Prostate gland (tissue), 2 donors: Measurements from ENCODE around the gene EFR3B. TPM values are rescaled to one million over a fixed set of nuclear protein-coding genes. Genes with fewer than 3 reads are reported as not detected.

Experiments used
- DNase-seq: peaks from one replicate; pipeline ENCODE4 v3.0.0-alpha.2; 2019; ENCODE audit warnings: low spot score
- H3K27ac ChIP-seq, 2 donors: fragments of 200-600 bp; sonication (generic); 2 replicates each; pipeline ENCODE4 v1.5.1; 2017 to 2019
- H3K27me3 ChIP-seq: fragments of 200-600 bp; sonication (generic); replicated peaks from 2 replicates; pipeline ENCODE4 v1.5.1; 2019; ENCODE audit not compliant: insufficient read depth
- H3K36me3 ChIP-seq, 2 donors: fragments of 200-600 bp; sonication (generic); 1 replicate in 1 of 2; 2 replicates in 1 of 2; pipeline versions ENCODE4 v1.5.1 to v1.8.1; 2017 to 2019
- H3K4me1 ChIP-seq: fragments of 200-600 bp; sonication (generic); replicated peaks from 2 replicates; pipeline ENCODE4 v1.5.1; 2019
- H3K4me3 ChIP-seq, 2 donors: fragments of 200-600 bp; sonication (generic); 2 replicates each; pipeline ENCODE4 v1.5.1; 2017 to 2019
- H3K9me3 ChIP-seq: fragments of 200-600 bp; sonication (generic); 2 replicates; pipeline ENCODE4 v1.5.1; 2017
- POLR2A ChIP-seq: fragments of 450-650 bp; IDR thresholded peaks from one replicate; pipeline ENCODE4 v1.6.1; 2016; ENCODE audit warnings: antibody characterized with exemption, mild to moderate bottlenecking
- POLR2AphosphoS5 ChIP-seq: sonication (generic); formaldehyde crosslinking; IDR thresholded peaks from one replicate; pipeline ENCODE4 v1.6.1; 2017; ENCODE audit warnings: antibody characterized with exemption
- WGBS: methylation state at CpG from one replicate; pipeline ENCODE4 v1.1.5; 2018; 5-methylcytosine and 5-hydroxymethylcytosine counted together
- intact Hi-C: fragments of 100-400 bp; cut with DNase I; formaldehyde crosslinking; loops from one replicate; pipeline ENCODE4 v1.14.2; 2022
- total RNA-seq, 2 donors: library from RNA; depleted of rRNA; stranded (reverse); fragments of >200 nt; gene quantifications; one replicate each; pipeline ENCODE4 v1.1.0, GENCODE V29; 2016
- TF ChIP-seq, protein P1 (sequence below), 4 experiments: fragments of 200-600 bp in 2 of 4; fragments of 450-650 bp in 2 of 4; sonication (generic) in 2 of 4; IDR thresholded peaks; 1 replicate in 3 of 4; 2 replicates in 1 of 4; pipeline ENCODE4 v1.5.1; 2016 to 2019; ENCODE audit warnings: antibody characterized with exemption in 4 of 4, mild to moderate bottlenecking in 2 of 4, moderate library complexity in 2 of 4

Gene EFR3B
- total RNA-seq, 2 donors from 2014 or later, result 0.14 to 1.6 TPM

GRCh38 chr2:25042321-25043240 lies 705 bp downstream of the EFR3B start:
- H3K4me3 ChIP-seq, result peak overlapping the region; percentile 53 to 58
- intact Hi-C loops, result loop anchor here (5.0 kb wide), 2 partner anchors 70 to 85 kb away; partner anchors contain the start of gene DNAJC27
- no peaks in the 10 kb centered on the region for H3K36me3 ChIP-seq
- H3K27ac ChIP-seq, result peak overlapping the region in 1 of 2 donors; percentile 48
- H3K9me3 ChIP-seq, result no peaks in the 10 kb centered on the region
- TF ChIP-seq POLR2A (no peak), POLR2AphosphoS5 (no peak)
- TF ChIP-seq, protein P1, sequence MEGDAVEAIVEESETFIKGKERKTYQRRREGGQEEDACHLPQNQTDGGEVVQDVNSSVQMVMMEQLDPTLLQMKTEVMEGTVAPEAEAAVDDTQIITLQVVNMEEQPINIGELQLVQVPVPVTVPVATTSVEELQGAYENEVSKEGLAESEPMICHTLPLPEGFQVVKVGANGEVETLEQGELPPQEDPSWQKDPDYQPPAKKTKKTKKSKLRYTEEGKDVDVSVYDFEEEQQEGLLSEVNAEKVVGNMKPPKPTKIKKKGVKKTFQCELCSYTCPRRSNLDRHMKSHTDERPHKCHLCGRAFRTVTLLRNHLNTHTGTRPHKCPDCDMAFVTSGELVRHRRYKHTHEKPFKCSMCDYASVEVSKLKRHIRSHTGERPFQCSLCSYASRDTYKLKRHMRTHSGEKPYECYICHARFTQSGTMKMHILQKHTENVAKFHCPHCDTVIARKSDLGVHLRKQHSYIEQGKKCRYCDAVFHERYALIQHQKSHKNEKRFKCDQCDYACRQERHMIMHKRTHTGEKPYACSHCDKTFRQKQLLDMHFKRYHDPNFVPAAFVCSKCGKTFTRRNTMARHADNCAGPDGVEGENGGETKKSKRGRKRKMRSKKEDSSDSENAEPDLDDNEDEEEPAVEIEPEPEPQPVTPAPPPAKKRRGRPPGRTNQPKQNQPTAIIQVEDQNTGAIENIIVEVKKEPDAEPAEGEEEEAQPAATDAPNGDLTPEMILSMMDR (IDR thresholded peaks at IDR 0.05), result no peak
- no peaks in the 10 kb centered on the region for H3K4me1 ChIP-seq
- H3K27me3 ChIP-seq, result no peaks in the 10 kb centered on the region
- under 1% methylated on average over 76 of the region's 76 CpGs for WGBS
- peak; percentile 8 for DNase-seq

- H3K9me3 ChIP-seq, result no peaks in the 10 kb centered on the region
- H3K27ac ChIP-seq, result no peak overlapping the region
- H3K4me3 ChIP-seq, result peak overlapping the region in 1 of 2 donors; percentile 58
- no peaks in the 10 kb centered on the region for H3K27me3 ChIP-seq
- WGBS, result 42% methylated on average over 8 of the region's 8 CpGs
- no peaks in the 10 kb centered on the region for H3K36me3 ChIP-seq
- no peaks in the 10 kb centered on the region for H3K4me1 ChIP-seq
- no peak for TF ChIP-seq POLR2AphosphoS5
- TF ChIP-seq, protein P1 (IDR thresholded peaks at IDR 0.05), result no peak
- TF ChIP-seq POLR2A, result no peak
- no peak for DNase-seq
- intact Hi-C loops, result loop anchor here (5.0 kb wide), 2 partner anchors 71 to 84 kb away; partner anchors contain the start of gene DNAJC27
Observed at GRCh38 chr2:25043241-25043867, 1.5 kb downstream of the EFR3B start.

DNA sequence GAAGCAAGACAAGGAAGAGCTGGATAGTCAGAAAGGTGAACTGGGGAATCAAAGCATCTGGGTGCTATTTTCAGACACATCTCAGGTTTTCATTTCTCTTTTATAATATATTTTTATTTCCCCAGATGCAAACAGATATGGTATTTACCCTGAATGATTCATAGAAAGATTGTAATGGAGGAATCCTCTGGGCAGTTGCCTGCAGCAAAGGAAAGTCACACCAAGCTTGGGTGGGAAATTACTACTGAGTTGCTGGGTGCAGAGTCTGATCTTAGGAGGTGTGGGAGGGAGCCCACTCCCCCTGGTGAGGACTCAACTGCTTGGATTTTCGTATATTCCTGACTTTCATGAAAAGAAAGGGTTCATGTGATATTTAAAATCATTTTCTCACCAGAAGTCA lies 2.1 kb downstream of the EFR3B start:
- no peak overlapping the region for H3K27ac ChIP-seq
- DNase-seq, result no peak
- H3K27me3 ChIP-seq, result no peaks in the 10 kb centered on the region
- no peaks in the 10 kb centered on the region for H3K4me1 ChIP-seq
- H3K36me3 ChIP-seq, result no peaks in the 10 kb centered on the region
- 89% methylated on average over 1 of the region's 1 CpG for WGBS
- no peak overlapping the region for H3K4me3 ChIP-seq
- intact Hi-C loops, result loop anchor here (5.0 kb wide), 2 partner anchors 72 to 83 kb away; partner anchors contain the start of gene DNAJC27
- TF ChIP-seq POLR2A, result no peak
- TF ChIP-seq, protein P1 (IDR thresholded peaks at IDR 0.05), result no peak
- no peak for TF ChIP-seq POLR2AphosphoS5
- H3K9me3 ChIP-seq, result no peaks in the 10 kb centered on the region

GRCh38 chr2:25044990-25045389 lies 3.1 kb downstream of the EFR3B start:
- TF ChIP-seq POLR2AphosphoS5 (no peak), POLR2A (no peak)
- TF ChIP-seq, protein P1 (IDR thresholded peaks at IDR 0.05), result no peak
- intact Hi-C loops, result loop anchor here (5.0 kb wide), 2 partner anchors 73 to 82 kb away; partner anchors contain the start of gene DNAJC27
- 64% methylated on average over 6 of the region's 6 CpGs for WGBS
- Histone ChIP-seq H3K4me3 (no peak overlapping the region), H3K36me3 (no peaks in the 10 kb centered on the region), H3K27me3 (no peaks in the 10 kb centered on the region), H3K27ac (no peak overlapping the region), H3K9me3 (no peaks in the 10 kb centered on the region), H3K4me1 (no peaks in the 10 kb centered on the region)
- no peak for DNase-seq
